RCC 7860 (cell line): Measurements from ENCODE around the gene ACACA.
"Not testable (repeated sequence)": the region's sequence is repeated elsewhere in the genome, so short reads cannot be mapped to it uniquely, and the experiment has no call there.

Source experiments
- DNase-seq: peaks from one replicate; pipeline ENCODE4 v3.0.0-alpha.2; 2015; ENCODE audit warnings: low spot score
- FAIRE-seq: peaks from 2 replicates; lab custom pipeline; 2012; peaks lifted over from hg19 to GRCh38; lab: Jason Lieb, UNC

ACACA gene

DNA sequence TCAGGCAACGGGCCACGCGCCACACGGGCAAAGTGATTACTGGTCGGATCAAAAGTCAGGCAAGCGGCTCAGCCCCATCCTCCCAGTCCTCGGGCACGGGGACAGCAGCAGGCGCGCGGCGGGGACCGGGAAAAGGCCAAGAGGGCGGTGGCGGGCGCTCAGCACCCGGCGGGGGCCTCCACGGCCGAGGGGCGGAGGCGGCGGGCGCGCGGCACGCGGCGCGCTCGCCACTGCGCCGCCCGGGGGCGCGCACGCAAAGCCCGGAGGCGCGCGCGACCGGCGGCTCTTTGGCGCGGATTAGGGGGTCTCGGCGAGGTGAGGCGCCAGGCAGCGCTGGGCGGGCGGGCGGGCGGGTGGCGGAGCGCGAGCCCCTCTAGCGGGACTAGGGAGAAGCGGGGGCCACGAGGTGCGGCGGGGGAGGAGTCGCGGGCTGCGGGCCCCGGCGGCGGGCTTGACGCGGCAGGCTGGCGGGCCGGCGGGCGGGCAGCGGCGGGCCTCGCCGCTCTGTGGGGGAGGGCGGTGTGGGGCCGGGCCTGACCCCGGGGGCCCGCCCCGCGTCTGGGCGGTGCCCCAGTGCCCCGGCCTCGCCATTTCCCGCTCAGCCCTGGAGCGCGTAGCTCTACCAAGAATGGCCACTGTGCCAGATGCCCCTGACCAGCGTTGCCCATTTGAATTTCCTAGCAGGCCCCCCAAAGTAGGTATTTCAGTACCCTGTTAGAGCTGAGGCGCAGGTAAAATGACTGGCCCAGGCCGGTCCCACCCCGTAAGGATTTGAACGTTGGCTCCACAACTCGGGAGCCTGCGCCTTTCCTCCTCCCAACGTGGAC is at the start of gene ACACA, which contains the start of gene TADA2A:
TSS of gene ACACA (minus strand) at position 202 of the 827 bp plus-strand sequence. CDS start 537 bp downstream, outside the sequence.
TSS of gene TADA2A (plus strand) at position 252 of the 827 bp plus-strand sequence. CDS start 4,480 bp downstream, outside the sequence.
- no peak for FAIRE-seq
- peak; percentile 64 for DNase-seq

DNA sequence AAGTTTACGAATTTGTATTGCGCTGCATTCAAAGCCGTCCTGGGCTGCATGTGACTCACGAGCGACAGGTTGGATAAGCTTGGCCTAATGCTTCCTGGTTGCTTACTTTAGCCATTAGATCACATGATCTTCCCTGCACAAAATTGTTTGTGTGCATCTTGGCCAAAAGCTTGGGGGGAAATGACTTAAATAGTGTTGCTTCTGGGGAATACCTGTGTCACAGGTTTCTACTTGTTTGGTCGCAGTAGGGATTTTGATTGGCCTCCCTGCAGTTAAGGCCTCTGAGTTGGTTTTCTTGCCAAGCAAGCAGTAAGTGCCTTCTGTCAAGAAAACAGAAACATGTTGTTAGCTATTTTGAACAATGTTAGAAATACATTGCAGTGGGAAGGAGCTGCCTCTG is 43.5 kb upstream of the ACACA start:
- DNase-seq (no peak), FAIRE-seq (no peak)

DNA sequence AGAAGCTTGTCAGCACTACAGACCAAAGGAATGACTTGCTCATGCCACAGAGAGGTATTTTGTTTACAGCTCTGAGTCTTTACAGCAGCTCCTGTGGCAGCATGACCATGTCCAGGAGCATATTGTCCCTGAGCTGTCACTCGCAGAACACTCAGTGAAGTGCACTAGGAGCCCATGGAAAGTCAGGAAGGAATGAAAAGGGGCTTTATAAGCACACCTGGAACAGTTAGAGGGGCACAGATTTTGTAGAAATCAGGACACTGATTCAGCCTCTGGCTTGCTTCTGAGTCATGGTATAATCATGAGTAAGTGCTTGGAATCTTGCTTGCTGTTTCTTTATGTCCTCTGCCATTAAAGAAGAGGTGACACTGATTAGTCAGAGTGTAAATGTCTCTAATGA is 41.0 kb upstream of the ACACA start:
- FAIRE-seq (no peak), DNase-seq (peak; percentile 55)

DNA sequence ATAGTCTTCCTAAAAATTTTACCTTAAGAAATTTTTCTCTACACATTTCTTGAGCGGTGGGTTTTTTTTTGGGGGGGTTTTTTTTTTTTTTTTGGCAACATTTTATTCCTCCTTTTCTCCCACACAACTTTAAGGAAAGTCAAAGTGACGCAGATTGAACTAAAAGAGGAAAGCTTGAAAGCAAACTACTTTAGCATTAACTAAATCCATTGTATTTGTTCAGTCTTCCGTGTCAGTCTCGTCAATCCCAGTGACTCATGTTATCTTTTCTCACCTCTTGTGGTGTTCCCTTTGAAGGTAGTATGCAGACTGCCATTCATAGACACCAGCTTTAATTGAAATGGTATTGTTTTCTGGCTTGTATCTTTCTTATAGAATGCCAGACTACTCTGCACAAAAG is 39.4 kb upstream of the ACACA start:
- DNase-seq (peak; percentile 88), FAIRE-seq (no peak)

DNA sequence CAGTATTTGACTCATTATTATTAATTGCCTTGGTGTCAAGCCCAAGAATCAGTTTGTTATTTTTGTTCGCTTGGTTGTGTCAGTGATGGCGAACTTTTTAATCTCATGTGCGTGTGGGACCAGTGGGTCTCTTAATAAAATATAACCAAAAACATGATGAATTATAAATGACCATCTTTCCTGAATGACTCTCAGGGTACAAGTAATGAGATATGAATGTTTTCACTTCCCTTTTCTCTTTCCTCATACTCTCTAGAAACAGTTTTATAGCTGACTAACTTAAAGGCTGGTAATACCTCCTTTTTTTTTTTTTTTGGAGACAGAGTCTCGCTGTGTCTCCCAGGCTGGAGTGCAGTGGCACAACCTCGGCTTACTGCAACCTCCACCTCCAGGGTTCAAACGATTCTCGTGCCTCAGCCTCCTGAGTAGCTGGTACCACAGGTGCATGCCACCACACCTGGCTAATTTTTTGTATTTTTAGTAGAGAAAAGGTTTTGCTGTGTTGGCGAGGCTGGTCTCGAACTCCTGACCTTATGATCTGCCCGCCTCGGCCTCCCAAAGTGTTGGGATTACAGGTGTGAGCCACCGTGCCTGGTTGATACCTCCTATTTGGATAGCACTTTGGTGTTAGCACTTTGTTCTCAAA is 34.9 kb upstream of the ACACA start:
- not testable (repeated sequence) for FAIRE-seq, DNase-seq

DNA sequence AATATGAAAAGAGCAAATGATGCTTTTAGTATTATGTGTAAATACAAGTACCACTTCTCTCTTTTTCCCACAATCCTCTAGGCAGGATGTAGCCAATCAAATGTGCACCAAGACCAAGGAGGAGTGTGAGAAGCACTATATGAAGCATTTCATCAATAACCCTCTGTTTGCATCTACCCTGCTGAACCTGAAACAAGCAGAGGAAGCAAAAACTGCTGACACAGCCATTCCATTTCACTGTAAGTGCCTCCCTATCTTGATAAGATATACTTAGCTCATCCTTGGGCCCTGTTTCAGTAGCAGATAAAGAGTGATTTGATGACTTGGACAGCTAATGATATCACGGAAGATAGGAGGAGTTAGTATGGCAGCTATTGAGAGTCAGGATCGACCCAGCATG is 33.8 kb upstream of the ACACA start:
- no peak for DNase-seq
- FAIRE-seq, result no peak

DNA sequence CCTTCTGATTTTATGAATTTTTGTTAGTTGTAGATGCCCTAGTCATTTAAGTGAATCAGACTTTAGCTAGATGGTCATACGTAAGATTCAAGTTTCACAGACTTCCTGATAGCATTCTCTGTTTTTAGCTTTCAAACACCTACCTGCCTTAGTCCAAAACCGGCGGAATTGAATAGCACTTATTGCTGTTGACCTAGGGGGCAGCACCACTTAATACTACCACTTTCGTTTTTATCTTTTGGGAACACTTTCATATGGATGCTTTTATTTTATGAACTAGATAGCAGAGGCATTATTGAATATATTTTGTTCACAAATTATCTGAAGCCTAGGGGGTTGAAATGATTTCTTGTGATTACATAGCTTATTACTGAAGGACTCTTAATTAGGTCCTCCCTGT is 31.5 kb upstream of the ACACA start:
- DNase-seq, result no peak
- FAIRE-seq, result no peak

DNA sequence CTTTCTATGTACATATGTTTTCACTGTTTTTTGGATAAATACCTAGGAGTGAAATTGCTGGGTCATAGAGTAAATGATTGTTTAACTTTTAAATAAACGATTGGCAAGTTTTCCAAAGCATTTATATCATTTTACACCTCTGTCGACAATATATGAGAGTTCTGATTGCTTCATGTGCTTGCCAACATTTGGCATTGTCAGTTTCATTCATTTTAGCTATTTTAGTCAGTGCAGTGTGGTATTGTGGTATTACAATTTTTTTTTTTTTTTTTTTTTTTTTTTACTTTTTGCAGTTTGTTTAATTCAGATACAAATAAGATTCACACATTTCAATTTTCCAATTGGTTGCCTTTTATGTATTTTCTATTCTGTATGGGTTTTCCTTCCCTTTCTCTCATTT is 26.0 kb upstream of the ACACA start:
- DNase-seq (no peak), FAIRE-seq (no peak)

DNA sequence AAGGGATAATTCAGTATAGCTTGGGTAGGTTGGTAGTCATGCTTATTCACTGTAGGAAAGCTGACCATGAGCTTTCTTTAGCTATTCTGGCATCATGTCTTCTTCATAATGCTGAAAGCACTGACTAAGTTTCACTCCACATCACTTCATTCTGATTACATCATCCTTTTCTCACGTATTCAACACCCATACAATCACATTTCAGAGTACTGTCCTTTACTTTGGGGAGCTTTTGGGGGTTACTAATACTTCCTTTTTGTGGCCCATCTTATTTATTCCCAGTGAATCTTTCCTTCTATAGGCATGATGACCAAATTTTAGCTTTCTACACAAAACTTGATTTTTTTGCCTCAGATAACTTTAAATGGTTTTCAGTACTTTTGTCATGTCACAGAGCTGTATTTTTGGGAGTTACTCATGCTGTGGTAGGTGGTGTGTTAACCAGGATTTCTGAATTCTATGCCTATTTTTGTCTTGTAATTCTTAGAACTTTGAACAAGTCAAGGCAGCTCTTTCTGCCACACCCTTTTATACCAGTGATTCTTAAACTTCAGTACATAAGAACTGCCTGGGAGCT is 23.5 kb upstream of the ACACA start:
- FAIRE-seq, result no peak
- no peak for DNase-seq

DNA sequence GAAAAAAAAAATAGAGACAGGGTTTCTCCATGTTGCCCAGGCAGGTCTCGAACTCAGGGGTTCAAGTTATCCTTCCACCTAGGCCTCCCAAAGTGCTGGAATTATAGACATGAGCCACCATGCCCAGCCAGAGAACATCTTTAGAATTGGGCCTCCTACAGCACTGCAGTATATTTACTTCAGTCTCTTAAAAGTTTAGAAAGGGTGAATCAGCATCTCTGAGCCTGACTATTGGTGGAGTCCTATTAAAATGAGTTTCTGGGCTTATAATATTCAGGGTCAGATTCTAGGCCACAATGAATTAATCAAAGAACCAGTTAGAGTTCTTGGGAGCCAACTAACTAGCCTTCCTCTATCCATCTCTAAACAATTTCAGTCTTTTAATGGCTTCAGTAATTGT is 22.8 kb upstream of the ACACA start:
- DNase-seq, result no peak
- no peak for FAIRE-seq

DNA sequence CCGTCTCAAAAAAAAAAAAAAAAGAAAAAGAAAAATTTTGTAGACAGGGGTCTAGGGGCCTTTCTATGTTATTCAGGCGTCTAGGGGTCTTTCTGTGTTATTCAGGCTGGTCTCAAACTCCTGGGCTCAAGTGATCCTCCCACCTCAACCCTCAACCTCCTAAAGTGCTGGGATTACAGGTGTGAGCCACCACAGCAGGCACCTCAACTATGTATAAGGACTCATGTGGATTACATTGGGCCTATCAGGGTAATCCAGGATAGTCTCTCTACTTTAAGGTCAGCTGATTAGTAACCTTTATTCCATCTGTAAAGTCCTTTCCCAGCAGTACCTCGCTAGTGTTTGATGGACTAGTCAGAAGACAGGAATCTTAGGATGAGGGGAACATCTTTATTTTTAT is 22.4 kb upstream of the ACACA start:
- DNase-seq (no peak), FAIRE-seq (no peak)

DNA sequence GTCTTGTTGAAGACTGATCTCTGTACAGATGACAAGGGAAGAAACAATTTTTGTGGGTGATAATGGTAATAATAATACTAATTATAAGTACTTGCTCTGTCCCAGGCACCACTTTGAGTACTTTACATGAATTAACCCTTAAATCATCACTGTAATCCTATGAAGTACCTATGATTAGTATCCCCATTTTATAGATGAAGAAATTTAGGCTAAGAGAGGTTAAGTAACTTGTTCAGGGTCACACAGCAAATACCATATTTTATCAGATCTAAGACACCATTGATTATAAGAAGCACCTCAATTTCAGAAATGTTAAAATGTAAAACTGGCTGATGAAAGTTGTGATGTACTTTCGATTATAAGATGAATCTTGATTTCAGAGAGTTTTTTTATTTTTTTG is 18.6 kb upstream of the ACACA start:
- DNase-seq (no peak), FAIRE-seq (no peak)

DNA sequence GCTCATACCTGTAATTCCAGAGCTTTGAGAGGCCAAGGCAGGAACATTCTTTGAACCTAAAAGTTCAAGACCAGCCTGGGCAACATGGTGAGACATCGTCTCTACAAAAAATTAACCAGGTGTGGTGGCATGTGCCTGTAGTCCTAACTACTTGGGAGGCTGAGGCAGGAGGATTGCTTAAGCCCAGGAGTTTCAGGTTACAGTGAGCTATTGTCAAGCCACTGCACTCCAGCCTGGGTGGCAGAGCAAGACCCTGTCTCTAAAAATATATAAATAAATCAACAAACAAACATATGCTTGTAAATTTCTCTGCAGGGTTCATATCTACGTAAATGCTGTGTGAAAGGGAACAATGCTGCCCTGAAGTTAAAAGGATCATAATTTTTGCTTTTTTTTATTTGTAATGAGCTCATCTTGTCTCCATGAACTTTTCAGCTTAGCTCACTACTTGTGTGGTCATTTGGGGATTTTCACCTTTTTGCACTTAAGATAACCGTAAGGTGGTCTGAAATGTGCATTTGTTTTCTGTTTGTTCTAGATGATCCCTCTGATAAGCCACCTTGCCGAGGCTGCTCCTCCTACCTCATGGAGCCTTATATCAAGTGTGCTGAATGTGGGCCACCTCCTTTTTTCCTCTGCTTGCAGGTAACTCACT is 16.5 kb upstream of the ACACA start:
- no peak for FAIRE-seq
- no peak for DNase-seq

DNA sequence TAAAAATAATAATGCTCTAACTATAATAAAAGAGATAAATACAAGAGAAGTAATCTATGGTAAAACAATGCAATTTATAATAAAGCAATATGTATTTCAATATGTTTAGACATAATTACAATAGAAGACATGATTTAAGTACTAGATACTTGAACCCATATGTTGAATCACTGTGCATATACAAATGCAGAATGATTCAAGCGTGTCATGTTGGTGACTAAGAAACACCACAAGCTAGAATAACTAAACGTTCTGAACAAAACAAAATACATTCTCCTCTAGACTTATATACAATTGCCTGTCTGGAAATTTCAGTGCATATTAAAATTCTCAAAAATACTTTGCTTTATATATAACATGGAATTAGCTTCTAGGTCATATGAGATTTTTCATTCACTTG is 11.2 kb upstream of the ACACA start:
- no peak for DNase-seq
- no peak for FAIRE-seq

DNA sequence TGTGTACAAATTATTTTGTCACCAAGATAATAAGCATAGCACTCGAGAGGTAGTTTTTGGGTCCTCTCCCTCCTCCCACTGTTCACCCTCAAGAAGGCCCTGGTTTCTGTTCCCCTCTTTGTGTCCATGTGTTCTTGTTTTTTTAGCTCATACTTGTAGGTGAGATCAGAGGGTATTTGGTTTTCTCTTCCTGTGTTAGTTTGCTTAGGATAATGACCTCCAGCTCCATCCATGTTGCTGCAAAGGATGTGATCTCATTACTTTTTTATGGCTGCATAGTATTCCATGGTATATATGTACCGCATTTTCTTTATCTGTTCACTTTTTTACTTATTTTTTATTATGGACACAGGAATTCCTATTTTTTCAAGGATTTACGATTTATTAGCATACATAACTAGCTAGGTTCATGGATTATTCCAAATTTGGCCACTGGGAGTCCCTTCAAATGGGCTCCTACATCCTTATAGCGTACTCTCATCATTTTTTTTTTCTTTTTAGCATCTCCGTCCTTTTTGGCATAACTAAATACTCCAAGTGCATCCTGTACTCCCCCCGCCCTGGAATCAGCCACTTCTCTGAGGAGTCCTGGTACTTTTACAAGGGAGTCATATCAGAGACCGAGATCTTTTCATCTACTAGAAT is 7.4 kb upstream of the ACACA start:
- DNase-seq (no peak), FAIRE-seq (no peak)

DNA sequence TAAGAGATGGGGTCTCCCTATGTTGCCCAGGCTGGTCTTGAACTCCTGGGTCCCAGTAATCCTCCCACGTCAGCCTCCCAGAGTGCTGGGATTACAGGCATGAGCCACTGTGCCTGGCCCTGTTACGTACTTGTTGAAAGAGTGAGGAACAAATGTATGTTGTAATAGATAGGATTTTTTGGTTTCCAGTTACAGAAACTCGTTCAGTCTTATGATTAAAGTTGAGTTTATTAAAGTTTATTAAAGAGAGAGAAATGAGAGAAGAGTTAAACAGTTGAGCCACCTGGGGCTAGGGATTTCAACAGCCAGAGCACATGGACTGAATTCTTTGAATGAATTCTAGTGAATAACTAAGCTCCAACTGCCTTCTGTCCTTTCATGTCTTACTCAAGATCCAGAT is 3.7 kb upstream of the ACACA start:
- no peak for FAIRE-seq
- DNase-seq, result no peak

DNA sequence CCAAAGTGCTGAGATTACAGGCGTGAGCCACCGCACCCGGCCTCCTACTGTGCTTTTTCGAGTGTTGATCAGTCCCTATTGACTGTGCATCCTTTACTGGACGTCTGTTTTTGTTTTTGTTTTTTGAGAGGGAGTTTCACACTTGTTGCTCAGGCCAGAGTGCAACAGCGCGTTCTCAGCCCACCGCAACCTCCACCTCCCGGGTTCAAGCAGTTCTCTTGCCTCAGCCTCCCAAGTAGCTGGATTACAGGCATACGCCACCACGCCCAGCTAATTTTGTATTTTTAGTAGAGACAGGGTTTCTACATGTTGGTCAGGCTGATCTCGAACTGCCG is 1.5 kb upstream of the ACACA start:
- FAIRE-seq, result not testable (repeated sequence)

DNA sequence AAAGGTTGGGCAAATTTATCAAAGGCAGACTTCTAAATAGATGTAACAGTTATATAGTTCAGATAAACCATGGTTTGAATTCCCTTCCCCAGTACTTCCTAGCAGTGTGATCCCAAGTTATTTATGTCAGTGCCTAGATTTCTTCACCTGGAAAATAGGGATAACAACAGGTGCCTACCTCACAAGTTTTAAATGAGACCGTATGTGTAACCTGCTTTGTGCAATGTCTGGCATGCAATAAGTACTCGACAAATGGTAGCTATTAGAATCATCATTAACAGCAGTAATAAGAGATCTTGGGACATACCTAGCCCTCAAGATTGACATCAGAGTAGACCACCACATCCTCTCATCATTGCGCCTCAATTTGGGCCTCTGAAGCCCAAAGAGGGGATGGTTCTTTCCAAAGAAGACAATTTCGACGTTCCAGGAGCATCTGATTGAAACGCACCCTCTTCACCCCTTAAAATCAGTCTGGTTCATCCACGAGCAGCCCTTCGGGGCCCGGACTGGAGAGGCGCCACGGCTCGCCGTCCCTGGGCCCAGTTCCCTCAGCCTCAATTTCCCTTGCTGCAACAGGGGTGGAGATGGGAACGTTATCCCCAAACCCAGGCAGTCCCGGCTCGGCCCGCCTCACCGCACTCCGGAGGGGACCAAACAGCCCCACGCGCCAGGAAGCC is 541 bp downstream of the ACACA start:
- DNase-seq (no peak), FAIRE-seq (no peak)

More for the DNA sequence above, 1.5 kb upstream of the ACACA start:
- DNase-seq, result not testable (repeated sequence)

DNA sequence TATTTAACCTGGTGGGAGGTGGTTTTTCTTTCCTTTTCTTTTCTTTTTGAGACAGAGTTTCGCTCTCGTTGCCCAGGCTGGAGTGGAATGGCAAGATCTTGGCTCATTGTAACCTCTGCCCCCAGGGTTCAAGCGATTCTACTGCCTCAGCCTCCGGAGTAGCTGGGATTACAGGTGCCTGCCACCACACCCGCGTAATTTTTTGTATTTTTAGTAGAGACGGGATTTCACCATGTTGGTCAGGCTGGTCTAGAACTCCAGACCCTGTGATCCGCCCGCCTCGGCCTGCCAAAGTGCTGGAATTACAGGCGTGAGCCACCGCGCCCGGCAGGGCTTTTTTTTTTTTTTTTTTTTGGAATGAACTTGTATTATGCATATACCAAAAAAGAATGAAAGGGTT is 1.1 kb downstream of the ACACA start:
- not testable (repeated sequence) for DNase-seq, FAIRE-seq

DNA sequence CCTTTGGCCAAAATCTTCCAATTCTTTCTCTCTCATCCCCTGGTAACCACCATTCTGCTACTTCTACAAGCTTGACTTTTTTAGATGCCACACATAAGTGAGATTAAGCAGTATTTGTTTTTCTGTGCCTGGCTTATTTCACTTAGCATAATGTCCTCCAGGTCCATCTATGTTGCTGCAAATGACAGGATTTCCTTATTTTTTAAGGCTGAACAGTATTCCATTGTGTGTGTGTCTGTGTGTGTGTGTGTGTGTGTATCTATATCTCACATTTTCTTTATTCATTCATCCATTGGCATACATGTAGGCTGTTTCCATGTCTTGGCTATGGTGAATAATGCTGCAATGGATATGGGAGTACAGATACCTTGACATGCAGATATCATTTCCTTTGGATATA is 6.1 kb downstream of the ACACA start:
- FAIRE-seq (no peak), DNase-seq (no peak)
